K562 (cell line): ENCODE measurements around the gene PRMT5. TPM values are rescaled to one million over a fixed set of nuclear protein-coding genes. Genes with fewer than 3 reads are reported as not detected.

Source experiments
- CBX3 ChIP-seq, 2 experiments: IDR thresholded peaks; 1 replicate in 1 of 2; 2 replicates in 1 of 2; pipeline ENCODE4 v1.6.1; 2012; ENCODE audit warnings: inconsistent platforms in 2 of 2, low read length in 2 of 2, borderline replicate concordance in 1 of 2, control low read depth in 1 of 2
- CREB3L1 ChIP-seq: fragments of 450-650 bp; IDR thresholded peaks from 2 replicates; pipeline ENCODE4 v1.6.1; 2014; ENCODE audit warnings: low read depth, mild to moderate bottlenecking, moderate library complexity, borderline replicate concordance
- E2F5 ChIP-seq: sonication (generic); formaldehyde crosslinking; IDR thresholded peaks from 2 replicates; pipeline ENCODE4 v1.8.0; 2022; ENCODE audit warnings: mild to moderate bottlenecking, missing genetic modification reagents
- HEY1 ChIP-seq: fragments of 250-450 bp; sonication (Bioruptor Pico); IDR thresholded peaks from 2 replicates; pipeline ENCODE4 v1.5.0; 2020; ENCODE audit warnings: mild to moderate bottlenecking, moderate library complexity, borderline replicate concordance
- MBD2 ChIP-seq: sonication (generic); IDR thresholded peaks from 2 replicates; pipeline ENCODE4 v1.6.1; 2016; ENCODE audit warnings: low read depth, borderline replicate concordance
- MYC ChIP-seq, 2 experiments: fragments of 250-450 bp in 1 of 2; sonication (Bioruptor Pico) in 1 of 2; IDR thresholded peaks; 2 replicates each; pipeline versions ENCODE4 v1.5.1 to v1.6.1; 2012 to 2021; ENCODE audit warnings: low read depth in 2 of 2, borderline replicate concordance in 1 of 2, improper control_type of control experiment in 1 of 2, low read length in 1 of 2, mild to moderate bottlenecking in 1 of 2, moderate library complexity in 1 of 2
- NELFE ChIP-seq: IDR thresholded peaks from 2 replicates; pipeline ENCODE4 v1.6.1; 2011; ENCODE audit warnings: mild to moderate bottlenecking; ENCODE audit not compliant: insufficient read depth, insufficient read length
- NFE2L1 ChIP-seq: fragments of 450-650 bp; IDR thresholded peaks from 2 replicates; pipeline ENCODE4 v1.6.1; 2016; ENCODE audit warnings: missing genetic modification characterization, low read depth, mild to moderate bottlenecking, missing compliant biosample characterization, moderate library complexity, borderline replicate concordance
- NFIC ChIP-seq: fragments of 450-650 bp; IDR thresholded peaks from 2 replicates; pipeline ENCODE4 v1.6.1; 2017; ENCODE audit warnings: mild to moderate bottlenecking, inconsistent platforms
- PCBP2 ChIP-seq: fragments of 200-400 bp; formaldehyde crosslinking; IDR thresholded peaks from 2 replicates; pipeline ENCODE4 v1.6.1; 2018; ENCODE audit warnings: low read length, low read depth, mild to moderate bottlenecking, moderate library complexity; ENCODE audit not compliant: poor library complexity, severe bottlenecking
- PHF8 ChIP-seq: fragments of 200-600 bp; sonication (generic); IDR thresholded peaks from 2 replicates; pipeline ENCODE4 v1.6.1; 2012; ENCODE audit warnings: mixed run types, mild to moderate bottlenecking, inconsistent platforms, low read length, moderate library complexity, borderline replicate concordance
- SIRT6 ChIP-seq: IDR thresholded peaks from one replicate; pipeline ENCODE4 v1.6.1; 2012; ENCODE audit warnings: low read depth, mild to moderate bottlenecking, control low read depth, inconsistent platforms, low read length, moderate library complexity
- SNRNP70 ChIP-seq: fragments of 200-400 bp; formaldehyde crosslinking; optimal IDR thresholded peaks from 2 replicates; pipeline ENCODE3; 2017; ENCODE audit warnings: low read depth, low read length
- SPI1 ChIP-seq: IDR thresholded peaks from 2 replicates; pipeline ENCODE4 v1.6.1; 2011; ENCODE audit warnings: low read depth, low read length, control low read depth, borderline replicate concordance
- THRB ChIP-seq: fragments of 450-650 bp; formaldehyde crosslinking; conservative IDR thresholded peaks from 2 replicates; pipeline ENCODE4 v1.4.0; 2022; ENCODE audit warnings: mild to moderate bottlenecking, missing genetic modification characterization
- ZKSCAN8 ChIP-seq: fragments of 200-800 bp; sonication (Bioruptor generic); IDR thresholded peaks from 2 replicates; pipeline ENCODE4 v1.6.1; 2016; ENCODE audit warnings: missing genetic modification characterization, missing compliant biosample characterization
- ZNF12 ChIP-seq: sonication (generic); formaldehyde crosslinking; IDR thresholded peaks from 2 replicates; pipeline ENCODE4 v1.4.0; 2020; ENCODE audit warnings: mild to moderate bottlenecking, missing genetic modification reagents
- ZNF133 ChIP-seq: fragments of 250-450 bp; sonication (Bioruptor Pico); IDR thresholded peaks from 2 replicates; pipeline ENCODE4 v1.4.0; 2020; ENCODE audit warnings: mild to moderate bottlenecking
- ZNF175 ChIP-seq: fragments of 200-800 bp; sonication (Bioruptor generic); IDR thresholded peaks from 2 replicates; pipeline ENCODE4 v1.6.1; 2016; ENCODE audit warnings: low read depth, mild to moderate bottlenecking, missing genetic modification characterization, missing compliant biosample characterization
- ZNF518B ChIP-seq: fragments of 250-450 bp; sonication (Bioruptor Pico); IDR thresholded peaks from 2 replicates; pipeline ENCODE4 v1.5.0; 2021; ENCODE audit warnings: mild to moderate bottlenecking, moderate library complexity
- ZNF707 ChIP-seq: fragments of 250-450 bp; sonication (Bioruptor Pico); conservative IDR thresholded peaks from 2 replicates; pipeline ENCODE4 v1.8.0; 2022; ENCODE audit warnings: inconsistent platforms, mild to moderate bottlenecking, moderate library complexity
- ZNF717 ChIP-seq: fragments of 250-450 bp; sonication (Bioruptor Pico); IDR thresholded peaks from 2 replicates; pipeline ENCODE4 v1.5.0; 2021
- polyA plus RNA-seq, 8 experiments: library from polyadenylated mRNA; depleted of rRNA in 4 of 8; stranded (reverse) in 5 of 8; unstranded in 3 of 8; fragments of >200 nt; fragmentation: Nextera tagmentation in 2 of 8; fragmentation: Illumina TruSeq in 1 of 8; extraction: Ambion mirVana in 2 of 8; extraction: Trizol in 1 of 8; gene quantifications; 2 replicates each; pipeline versions ENCODE4 v1.2.1 to v1.2.3, GENCODE V29; 2011 to 2014; ENCODE audit warnings: inconsistent platforms in 1 of 8, missing spikeins in 1 of 8
- total RNA-seq, 7 experiments: library from RNA; depleted of rRNA in 6 of 7; stranded (reverse); fragments of >200 nt in 6 of 7; fragmentation: Illumina TruSeq in 2 of 7; extraction: Trizol in 2 of 7; gene quantifications; 2 replicates each; pipeline versions ENCODE4 v1.2.1 to v1.2.3, GENCODE V29; 2011 to 2021; ENCODE audit warnings: low replicate concordance in 1 of 7

Gene PRMT5
- total and polyA plus RNA-seq, 9 of the 15 experiments (the other 6 are each of a cell fraction or from before 2014, with no cell fraction given) = 114 to 552 (median 222) TPM

GRCh38 chr14:22870811-22871223, 58.4 kb downstream of the PRMT5 start (continued):
- no peak for TF ChIP-seq CBX3 (IDR thresholded peaks at IDR 0.05; ENCODE audit: borderline replicate concordance in 1 of 2, low read length in 2 of 2)
- no peak for TF ChIP-seq E2F5 (CRISPR knock-in tag)
- no peak for TF ChIP-seq ZNF518B (CRISPR knock-in tag)
- no peak for TF ChIP-seq THRB (CRISPR knock-in tag)
- no peak for TF ChIP-seq HEY1 (CRISPR knock-in tag)
- TF ChIP-seq PCBP2 = no peak
- no peak for TF ChIP-seq NELFE
- TF ChIP-seq SPI1 = peak; percentile 72; the same call in 1 of the 2 replicates
- TF ChIP-seq CREB3L1 = no peak
- no peak for TF ChIP-seq ZKSCAN8 (CRISPR knock-in tag)
- no peak for TF ChIP-seq NFIC
- no peak for TF ChIP-seq MBD2
- TF ChIP-seq PHF8 = no peak
- TF ChIP-seq SNRNP70 = no peak
- TF ChIP-seq SIRT6 = no peak
- 0 out of 2 replicates have a peak, but pooled peaks have one; percentile 1 for TF ChIP-seq MYC (IDR thresholded peaks at IDR 0.05; ENCODE audit: low read depth, low read length)
- TF ChIP-seq MYC (CRISPR knock-in tag; IDR thresholded peaks at IDR 0.05; ENCODE audit: borderline replicate concordance, low read depth) = no peak
- TF ChIP-seq NFE2L1 (tag) = no peak
- TF ChIP-seq ZNF707 (CRISPR knock-in tag) = no peak
- no peak for TF ChIP-seq ZNF717 (CRISPR knock-in tag)
- TF ChIP-seq ZNF133 (CRISPR knock-in tag) = no peak
- TF ChIP-seq ZNF175 = peak; percentile 40; the same call in 1 of the 2 replicates
- TF ChIP-seq ZNF12 (CRISPR knock-in tag) = no peak
